Heart left ventricle (tissue), 16 donors: ENCODE measurements around the gene TNRC6C. TPM values are rescaled to one million over a fixed set of nuclear protein-coding genes. Genes with fewer than 3 reads are reported as not detected.

Experiments
- ATAC-seq, 4 donors: fragments of 200-7000 bp; cut with Tn5 transposase; one replicate each; pipeline ENCODE4 v1.9.1; 2020 to 2022; ENCODE audit warnings: moderate library complexity in 4 of 4, mild to moderate bottlenecking in 3 of 4, moderate number of reproducible peaks in 1 of 4
- DNase-seq, 5 donors: peaks; one replicate each; pipeline ENCODE4 v3.0.0-alpha.2; 2020
- H3K27ac ChIP-seq, 12 donors: fragments of 200-600 bp; sonication (generic) in 4 of 12; one replicate each; pipeline versions ENCODE4 v1.5.0 to v1.8.0; 2016 to 2022; ENCODE audit warnings: mild to moderate bottlenecking in 2 of 12
- H3K27me3 ChIP-seq, 9 donors: fragments of 200-600 bp; sonication (generic) in 2 of 9; one replicate each; pipeline versions ENCODE4 v1.5.1 to v1.8.0; 2016 to 2022; ENCODE audit warnings: mild to moderate bottlenecking in 3 of 9
- H3K36me3 ChIP-seq, 9 donors: fragments of 200-600 bp; sonication (generic) in 2 of 9; one replicate each; pipeline versions ENCODE4 v1.5.0 to v1.8.0; 2018 to 2022; ENCODE audit warnings: mild to moderate bottlenecking in 2 of 9
- H3K4me1 ChIP-seq, 12 donors: fragments of 200-600 bp; sonication (generic) in 4 of 12; one replicate each; pipeline versions ENCODE4 v1.5.0 to v1.8.0; 2016 to 2022; ENCODE audit warnings: mild to moderate bottlenecking in 3 of 12
- H3K4me3 ChIP-seq, 12 donors: fragments of 200-600 bp; sonication (generic) in 4 of 12; one replicate each; pipeline versions ENCODE4 v1.5.0 to v1.8.0; 2017 to 2022; ENCODE audit warnings: mild to moderate bottlenecking in 9 of 12, moderate library complexity in 4 of 12
- H3K9me3 ChIP-seq, 12 donors: fragments of 200-600 bp; sonication (generic) in 4 of 12; one replicate each; pipeline versions ENCODE4 v1.5.0 to v1.8.0; 2016 to 2022; ENCODE audit warnings: mild to moderate bottlenecking in 1 of 12
- CTCF ChIP-seq, 12 donors: fragments of 200-600 bp; sonication (generic) in 4 of 12; IDR thresholded peaks; one replicate each; pipeline versions ENCODE4 v1.5.0 to v1.8.0; 2018 to 2022; ENCODE audit warnings: antibody characterized with exemption in 12 of 12, mild to moderate bottlenecking in 5 of 12
- POLR2A ChIP-seq, 2 donors: fragments of 450-650 bp; IDR thresholded peaks; one replicate each; pipeline ENCODE4 v1.6.1; 2017; ENCODE audit warnings: antibody characterized with exemption in 2 of 2, mild to moderate bottlenecking in 2 of 2, moderate library complexity in 2 of 2
- WGBS, 4 donors: extraction: QIAGEN DNeasy Blood & Tissue Kit in 2 of 4; methylation state at CpG; one replicate each; pipeline versions ENCODE4 v1.1.5 to v1.1.7; 2013 to 2018; 5-methylcytosine and 5-hydroxymethylcytosine counted together
- intact Hi-C, 10 donors: fragments of 100-400 bp; cut with DNase I; formaldehyde crosslinking; loops; one replicate each; pipeline versions ENCODE4 v1.11.1 to v1.14.2; 2022
- polyA plus RNA-seq, 2 donors: library from polyadenylated mRNA; stranded (reverse); fragments of 200-250 nt; gene quantifications; one replicate each; pipeline ENCODE4 v1.2.3, GENCODE V29; 2013
- total RNA-seq, 9 donors: library from RNA; depleted of rRNA in 2 of 9; stranded (reverse); fragments of >200 nt in 2 of 9; fragmentation: NEBNext Ultra II Directional in 3 of 9; extraction: Animal tissue kit (Norgen Biotek cat#: 25700) in 3 of 9; gene quantifications; one replicate each; pipeline versions ENCODE4 v1.1.0 to v1.2.4, GENCODE V29; 2016 to 2023
- donor health status: ischemic (EF 13 %, LVEDD 7.1; RV severe dilation, severe dysfunction).
- donor health status: healthy with polysubstance abuse.
- donor health status: DM: no; HTN: yes; CAD: no.
- donor health status: DM: no; HTN: no; CAD: no.
- donor health status: ischemic (EF 25% LVEDD 6.9; RV normal size, moderate dysfunction).
- donor health status: ischemic (EF 25% LVEDD 5.7; RV mildly dilated, moderate dysfunction).
- donor health status: healthy.
- donor health status: DM: yes; HTN: yes; CAD: no.
- donor health status: ischemic (EF 35%, LVEDD 5.7; RV mildly dilated, moderate dysfunction).
- donor health status: nonischemic (EF 11% LVEDD 7.7; RV severe dilation, severe dysfunction).
- donor health status: DM: yes; HTN: yes; CAD: no.
- donor health status: PGD.
- donor health status: ischemic (EF 29% LVEDD 5.4; RV normal size, mild dysfunction).
- donor health status: nonischemic (EF 23%, LVEDD 6.1; RV moderate dilation, normal function).

TNRC6C gene
- total and polyA plus RNA-seq, 11 donors: 7.7 to 24.7 (median 19.0) TPM

- peaks cover 0 to 74% (median 41%) of the 10 kb centered on the region in 9 donors for H3K36me3 ChIP-seq
- peaks cover 0 to 39% (median 9%) of the 10 kb centered on the region in 12 donors for H3K4me1 ChIP-seq
- intact Hi-C loops: no loop called here
- H3K9me3 ChIP-seq: no peaks in the 10 kb centered on the region
- TF ChIP-seq POLR2A (IDR thresholded peaks at IDR 0.05): no peak
- TF ChIP-seq CTCF (IDR thresholded peaks at IDR 0.05): no peak
- H3K27ac ChIP-seq: no peak overlapping the region
- 86 to 89% (median 88%) methylated on average over 9 of the region's 9 CpGs for WGBS, 4 donors
- no peak for DNase-seq
- no peak for ATAC-seq
- no peaks in the 10 kb centered on the region for H3K27me3 ChIP-seq
- no peak overlapping the region for H3K4me3 ChIP-seq
Measured at GRCh38 chr17:78034429-78035091, 76.1 kb downstream of the TNRC6C start.

GRCh38 chr17:78037280-78037679 lies 78.8 kb downstream of the TNRC6C start:
- Histone ChIP-seq H3K9me3 (no peaks in the 10 kb centered on the region), H3K36me3 (peaks cover 0 to 58% (median 30%) of the 10 kb centered on the region in 9 donors), H3K4me3 (no peak overlapping the region), H3K27me3 (no peaks in the 10 kb centered on the region), H3K4me1 (peaks cover 0 to 60% (median 16%) of the 10 kb centered on the region in 12 donors), H3K27ac (no peak overlapping the region)
- 89 to 95% (median 92%) methylated on average over 7 of the region's 7 CpGs for WGBS, 4 donors
- no peak for DNase-seq
- intact Hi-C loops: no loop called here
- no peak for ATAC-seq
- TF ChIP-seq CTCF (IDR thresholded peaks at IDR 0.05): no peak
- no peak for TF ChIP-seq POLR2A (IDR thresholded peaks at IDR 0.05)

- WGBS, 4 donors: 64 to 81% (median 71%) methylated on average over 11 of the region's 11 CpGs
Measured at GRCh38 chr17:78038748-78039288, 80.3 kb downstream of the TNRC6C start.

More at GRCh38 chr17:78038748-78039288, 80.3 kb downstream of the TNRC6C start:
- Histone ChIP-seq H3K4me3 (no peak overlapping the region), H3K9me3 (no peaks in the 10 kb centered on the region), H3K27me3 (no peaks in the 10 kb centered on the region), H3K36me3 (peaks cover 0 to 42% (median 25%) of the 10 kb centered on the region in 9 donors), H3K27ac (peak overlapping the region in 2 of 12 donors; percentile 91 to 92), H3K4me1 (peaks cover 0 to 66% (median 12%) of the 10 kb centered on the region in 12 donors)
- no peak for TF ChIP-seq POLR2A (IDR thresholded peaks at IDR 0.05)
- no peak for TF ChIP-seq CTCF (IDR thresholded peaks at IDR 0.05)
- DNase-seq: no peak
- intact Hi-C loops: no loop called here
- ATAC-seq: peak; percentile 35 to 59 (median 46)
